OCI-M2 (cell line): ENCODE measurements around the gene SUPT16H.

Source experiments
- DNase-seq: peaks from one replicate; lab custom pipeline; 2025; ENCODE audit not compliant: unreplicated experiment; lab: John Stamatoyannopoulos, UW

SUPT16H gene

DNA sequence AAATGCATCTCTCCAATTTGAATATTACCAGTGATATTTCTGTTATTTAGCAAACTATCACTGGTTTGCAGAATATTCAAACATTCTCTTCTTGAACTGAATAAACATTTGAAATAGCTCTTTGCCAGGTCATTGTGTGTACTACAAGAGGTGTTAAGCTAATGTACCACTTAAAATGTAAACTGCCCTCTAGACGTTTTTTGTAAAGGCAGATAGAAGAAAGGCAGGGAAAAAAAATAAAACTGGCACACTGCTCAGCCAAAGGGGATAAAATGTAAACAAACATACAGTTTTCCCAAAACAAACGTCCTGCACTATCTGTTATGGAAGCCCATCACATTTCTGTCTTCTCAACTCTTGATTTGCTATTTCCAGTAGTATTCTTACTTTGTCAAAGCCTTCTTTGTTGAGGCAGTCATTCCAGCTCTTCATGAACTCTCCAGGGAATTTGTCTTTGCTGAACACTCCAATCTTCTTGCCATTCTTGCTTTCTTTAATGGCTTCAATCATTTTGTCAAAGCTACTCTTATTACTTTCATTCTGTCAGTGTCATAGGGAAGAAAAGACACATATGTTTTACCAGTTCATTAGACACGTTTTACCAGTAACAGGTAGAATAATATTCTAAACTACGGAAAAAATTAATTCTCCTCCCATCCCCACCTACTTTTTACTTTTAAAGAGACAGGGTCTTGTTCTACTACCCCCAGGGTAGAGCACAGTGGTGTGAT, 13.7 kb downstream of the SUPT16H start:
- no peak for DNase-seq

- no peak for DNase-seq
Measured at GRCh38 chr14:21367582-21368144, 16.2 kb downstream of the SUPT16H start.

GRCh38 chr14:21356511-21356910, 27.3 kb downstream of the SUPT16H start:
- DNase-seq, result no peak

DNA sequence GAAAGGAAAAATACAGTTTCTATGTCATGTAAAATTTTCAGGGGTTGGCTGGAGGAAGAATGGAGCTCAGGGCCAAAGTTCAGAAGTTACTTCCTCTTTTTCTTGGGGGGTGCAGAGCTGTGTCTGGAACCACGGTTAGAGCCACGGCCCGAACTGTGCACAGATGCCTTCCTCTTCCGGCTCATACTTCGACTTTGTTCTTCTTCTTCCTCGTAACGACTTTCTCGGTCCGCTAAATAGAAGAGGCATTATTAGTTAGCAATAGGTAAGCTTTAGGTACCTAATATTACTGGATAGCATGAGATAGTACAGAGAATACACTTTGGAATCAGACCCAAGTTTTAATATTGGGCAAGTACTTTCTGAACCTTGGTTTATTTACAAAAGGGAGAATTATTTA, 31.2 kb downstream of the SUPT16H start:
- no peak for DNase-seq

- no peak for DNase-seq
Measured at GRCh38 chr14:21350539-21350938, 33.3 kb downstream of the SUPT16H start.

GRCh38 chr14:21347201-21347600, 36.6 kb downstream of the SUPT16H start:
- DNase-seq, result no peak

DNA sequence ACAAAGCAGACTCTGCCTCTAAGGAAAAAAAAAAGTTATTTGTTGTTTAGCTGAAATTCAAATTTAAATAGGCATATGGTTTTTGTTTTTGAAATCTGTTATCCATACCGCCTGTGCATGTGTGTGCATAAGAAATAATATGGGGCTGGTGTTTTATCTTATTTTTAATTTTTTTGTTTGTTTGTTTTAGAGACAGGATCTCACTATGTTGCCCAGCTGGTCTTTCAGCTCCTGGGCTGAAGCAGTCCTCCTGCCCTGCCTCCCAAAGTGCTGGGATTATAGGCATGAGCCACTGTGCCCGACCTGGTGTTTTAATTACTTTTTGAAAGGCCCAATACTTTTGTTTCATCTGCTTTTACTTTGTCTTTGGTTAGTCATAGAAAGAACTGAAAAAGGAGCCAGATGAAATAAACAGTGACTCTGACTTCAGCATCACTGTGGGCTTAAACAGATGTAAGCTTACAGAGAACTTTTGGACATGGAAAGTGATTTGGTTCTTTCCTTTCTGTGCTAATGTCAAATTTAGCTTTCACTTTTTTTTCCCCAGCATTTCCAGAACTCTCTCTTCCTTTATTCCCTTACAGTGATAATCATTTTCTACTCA, 37.2 kb downstream of the SUPT16H start:
- DNase-seq, result no peak

DNA sequence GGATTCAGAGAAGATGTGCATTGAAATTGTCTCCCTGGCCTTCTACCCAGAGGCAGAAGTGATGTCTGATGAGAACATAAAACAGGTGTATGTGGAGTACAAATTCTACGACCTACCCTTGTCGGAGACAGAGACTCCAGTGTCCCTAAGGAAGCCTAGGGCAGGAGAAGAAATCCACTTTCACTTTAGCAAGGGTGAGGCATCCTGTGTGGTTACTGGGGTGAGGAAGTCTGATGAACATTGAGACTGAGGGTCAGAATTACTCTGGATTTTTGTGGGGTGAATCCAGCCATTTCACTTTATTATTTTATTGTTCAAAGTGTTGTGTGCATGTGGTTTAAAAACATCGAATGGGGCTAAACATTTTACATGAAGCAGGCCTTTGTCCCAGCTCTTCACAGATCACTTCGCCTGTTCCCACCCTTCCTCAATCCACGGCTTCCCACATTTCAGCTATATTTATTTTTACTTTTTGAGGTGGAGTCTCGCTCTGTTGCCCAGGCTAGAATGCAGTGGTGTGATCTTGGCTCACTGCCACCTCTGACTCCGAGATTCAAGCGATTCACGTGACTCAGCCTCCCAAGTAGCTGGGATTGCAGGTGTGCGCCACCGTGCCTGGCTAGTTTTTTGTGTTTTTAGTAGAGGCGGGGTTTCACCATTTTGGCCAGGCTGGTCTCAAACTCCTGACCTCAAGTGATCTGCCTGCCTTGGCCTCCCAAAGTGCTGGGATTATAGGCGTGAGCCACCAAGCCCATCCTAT, 40.6 kb downstream of the SUPT16H start:
- DNase-seq, result no peak

GRCh38 chr14:21334202-21334906, 49.5 kb downstream of the SUPT16H start:
- no peak for DNase-seq

- DNase-seq, result no peak
Measured at GRCh38 chr14:21332950-21333349, 50.9 kb downstream of the SUPT16H start.

GRCh38 chr14:21326972-21327371, 56.8 kb downstream of the SUPT16H start:
- DNase-seq, result no peak

- no peak for DNase-seq
Measured at GRCh38 chr14:21322716-21323115, 61.1 kb downstream of the SUPT16H start.

- no peak for DNase-seq
Measured at GRCh38 chr14:21320913-21321312, 62.9 kb downstream of the SUPT16H start.

- peak; percentile 55 for DNase-seq
Measured at GRCh38 chr14:21317398-21317797, 66.4 kb downstream of the SUPT16H start.

DNA sequence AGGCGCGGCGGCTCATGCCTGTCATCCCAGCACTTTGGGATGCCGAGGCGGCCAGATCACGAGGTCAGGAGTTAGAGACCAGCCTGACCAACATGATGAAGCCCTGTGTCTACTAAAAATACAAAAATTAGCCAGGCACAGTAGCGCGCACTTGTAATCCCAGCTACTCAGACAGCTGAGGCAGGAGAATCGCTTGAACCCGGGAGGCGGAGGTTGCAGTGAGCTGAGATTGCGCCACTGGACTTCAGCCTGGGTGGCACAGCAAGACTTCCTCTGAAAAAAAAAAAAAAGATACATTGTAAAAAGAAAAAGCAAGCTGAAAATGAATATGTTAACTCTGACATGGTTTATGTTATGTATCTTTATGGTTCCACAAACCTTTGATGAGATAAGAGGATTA, 70.3 kb downstream of the SUPT16H start:
- DNase-seq, result no peak

DNA sequence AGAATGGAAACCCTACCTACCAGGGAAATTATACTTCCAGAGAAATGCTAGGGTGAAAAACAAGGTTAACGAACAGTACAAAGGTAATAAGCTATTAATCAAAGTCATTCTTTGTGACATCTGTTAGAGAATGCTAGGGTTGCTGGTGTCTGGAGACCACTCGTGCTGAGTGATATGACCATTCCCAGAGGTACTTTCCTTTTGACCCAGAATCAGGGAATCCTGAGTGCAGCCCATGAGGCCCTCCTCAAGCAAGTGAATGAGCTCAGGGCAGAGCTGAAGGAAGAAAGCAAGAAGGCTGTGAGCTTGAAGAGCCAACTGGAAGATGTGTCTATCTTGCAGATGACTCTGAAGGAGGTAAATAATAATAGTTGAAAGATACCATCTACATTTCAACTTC, 72.2 kb downstream of the SUPT16H start:
- DNase-seq, result no peak

DNA sequence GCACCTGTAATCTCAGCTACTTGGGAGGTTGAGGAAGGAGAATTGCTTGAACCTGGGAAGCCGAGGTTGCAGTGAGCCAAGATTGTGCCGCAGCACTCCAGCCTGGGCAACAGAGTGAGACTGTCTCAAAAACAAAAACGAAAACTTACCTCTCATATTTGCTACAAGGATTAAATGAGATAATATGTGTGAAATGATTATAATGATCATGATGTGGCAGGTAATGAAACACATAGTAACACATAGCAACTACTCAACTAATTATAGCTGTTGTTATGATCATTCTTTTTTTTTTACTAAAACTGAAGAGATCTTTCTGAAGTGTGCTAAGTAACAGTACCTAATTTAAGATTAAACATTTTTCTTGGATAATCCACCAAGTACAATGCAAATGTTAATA, 73.9 kb downstream of the SUPT16H start:
- no peak for DNase-seq

DNA sequence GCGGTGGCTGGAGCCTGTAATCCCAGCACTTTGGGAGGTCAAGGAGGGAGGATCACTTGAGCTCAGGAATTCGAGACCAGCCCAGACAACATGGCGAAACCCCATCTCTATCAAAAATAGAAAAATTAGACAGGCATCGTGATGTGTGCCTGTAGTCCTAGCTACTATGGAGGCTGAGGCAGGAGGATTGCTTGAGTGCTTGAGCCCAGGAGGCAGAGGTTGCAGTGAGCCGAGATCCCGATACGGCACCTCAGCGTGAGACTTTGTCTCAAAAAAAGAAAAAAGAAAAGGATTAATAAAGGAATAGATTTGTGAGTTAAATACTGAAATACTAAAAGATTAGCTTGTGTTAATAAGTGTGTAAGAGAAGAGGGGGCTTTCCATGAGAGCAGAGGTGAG, 74.6 kb downstream of the SUPT16H start:
- no peak for DNase-seq

- peak; percentile 87 for DNase-seq
Measured at GRCh38 chr14:21308479-21309237, 75.2 kb downstream of the SUPT16H start.

- DNase-seq, result no peak
Measured at GRCh38 chr14:21308132-21308478, 75.7 kb downstream of the SUPT16H start.

- no peak for DNase-seq
Measured at GRCh38 chr14:21307637-21308036, 76.2 kb downstream of the SUPT16H start.
